Ovary (tissue), 9 donors: ENCODE results near the gene MAP1S. TPM values are rescaled to one million over a fixed set of nuclear protein-coding genes. Genes with fewer than 3 reads are reported as not detected.

Experiments
- DNase-seq, 5 donors: peaks; one replicate each; pipeline ENCODE4 v3.0.0-alpha.2; 2019 to 2020
- H3K27ac ChIP-seq, 2 donors: fragments of 200-600 bp; one replicate each; pipeline versions ENCODE4 v1.5.1 to v1.8.0; 2019 to 2022
- H3K27me3 ChIP-seq: fragments of 200-600 bp; one replicate; pipeline ENCODE4 v1.8.0; 2022
- H3K36me3 ChIP-seq: fragments of 200-600 bp; sonication (generic); one replicate; pipeline ENCODE4 v1.5.1; 2019
- H3K4me1 ChIP-seq: one replicate; pipeline ENCODE4 v1.8.1; 2013; ENCODE audit warnings: mild to moderate bottlenecking, moderate library complexity; ENCODE audit not compliant: insufficient read depth
- H3K4me3 ChIP-seq: fragments of 200-600 bp; sonication (generic); one replicate; pipeline ENCODE4 v1.5.1; 2017
- H3K9me3 ChIP-seq, 2 donors: fragments of 200-600 bp in 1 of 2; sonication (generic) in 1 of 2; one replicate each; pipeline versions ENCODE4 v1.5.1 to v1.8.1; 2013 to 2019; ENCODE audit warnings: mild to moderate bottlenecking in 1 of 2, moderate library complexity in 1 of 2
- EP300 ChIP-seq: sonication (generic); formaldehyde crosslinking; IDR thresholded peaks from one replicate; pipeline ENCODE4 v1.6.1; 2017; ENCODE audit warnings: antibody characterized with exemption
- POLR2A ChIP-seq: fragments of 450-650 bp; IDR thresholded peaks from one replicate; pipeline ENCODE4 v1.6.1; 2017; ENCODE audit warnings: antibody characterized with exemption, mild to moderate bottlenecking, moderate library complexity
- WGBS, 3 donors: extraction: QIAGEN DNeasy Blood & Tissue Kit in 1 of 3; methylation state at CpG; one replicate each; pipeline versions ENCODE4 v1.1.5 to v1.1.7; 2013 to 2017; 5-methylcytosine and 5-hydroxymethylcytosine counted together
- intact Hi-C, 4 donors: fragments of 100-400 bp; cut with DNase I; formaldehyde crosslinking; loops; one replicate each; pipeline versions ENCODE4 v1.11.0 to v1.15.1; 2022 to 2023
- polyA plus RNA-seq, 2 donors: library from polyadenylated mRNA; stranded (reverse); fragments of 200-250 nt in 1 of 2; fragments of 350-450 nt in 1 of 2; fragmentation: Illumina TruSeq in 1 of 2; extraction: RNeasy Lipid Tissue Mini Kit (QIAGEN cat#74804) in 1 of 2; gene quantifications; one replicate each; pipeline ENCODE4 v1.2.3, GENCODE V29; 2013 to 2014
- total RNA-seq, 7 donors: library from RNA; depleted of rRNA in 2 of 7; stranded (reverse); fragments of >200 nt in 2 of 7; fragmentation: NEBNext Ultra II Directional in 3 of 7; extraction: Animal tissue kit (Norgen Biotek cat#: 25700) in 3 of 7; gene quantifications; one replicate each; pipeline versions ENCODE4 v1.1.0 to v1.2.4, GENCODE V29; 2016 to 2023
- TF ChIP-seq, protein P1 (sequence below), 3 donors: fragments of 450-650 bp in 2 of 3; fragments of 200-600 bp in 1 of 3; IDR thresholded peaks; one replicate each; pipeline versions ENCODE4 v1.5.1 to v1.8.0; 2016 to 2022; ENCODE audit warnings: antibody characterized with exemption in 3 of 3, mild to moderate bottlenecking in 1 of 3
- donor health status: DM: no; HTN: no; CAD: no; lungs with moderate emphysema.
- donor health status: DM: no; HTN: no; CAD: no.
- donor health status: Bipolar disorder and iron deficiency.
- donor health status: DM: yes; HTN: yes; CAD: no.
- donor health status: DM: no; HTN: no; CAD: no.
- donor health status: DM: yes; HTN: yes; CAD: no.

MAP1S gene
- total and polyA plus RNA-seq, 9 donors, result 5.0 to 76.8 (median 58.8) TPM

GRCh38 chr19:17703824-17704463 lies 15.3 kb upstream of the MAP1S start:
- no peaks in the 10 kb centered on the region for H3K9me3 ChIP-seq
- no peak overlapping the region for H3K27ac ChIP-seq
- intact Hi-C loops, result no loop called here
- WGBS, 3 donors, result 48 to 52% (median 51%) methylated on average over 11 of the region's 11 CpGs
- TF ChIP-seq, protein P1, sequence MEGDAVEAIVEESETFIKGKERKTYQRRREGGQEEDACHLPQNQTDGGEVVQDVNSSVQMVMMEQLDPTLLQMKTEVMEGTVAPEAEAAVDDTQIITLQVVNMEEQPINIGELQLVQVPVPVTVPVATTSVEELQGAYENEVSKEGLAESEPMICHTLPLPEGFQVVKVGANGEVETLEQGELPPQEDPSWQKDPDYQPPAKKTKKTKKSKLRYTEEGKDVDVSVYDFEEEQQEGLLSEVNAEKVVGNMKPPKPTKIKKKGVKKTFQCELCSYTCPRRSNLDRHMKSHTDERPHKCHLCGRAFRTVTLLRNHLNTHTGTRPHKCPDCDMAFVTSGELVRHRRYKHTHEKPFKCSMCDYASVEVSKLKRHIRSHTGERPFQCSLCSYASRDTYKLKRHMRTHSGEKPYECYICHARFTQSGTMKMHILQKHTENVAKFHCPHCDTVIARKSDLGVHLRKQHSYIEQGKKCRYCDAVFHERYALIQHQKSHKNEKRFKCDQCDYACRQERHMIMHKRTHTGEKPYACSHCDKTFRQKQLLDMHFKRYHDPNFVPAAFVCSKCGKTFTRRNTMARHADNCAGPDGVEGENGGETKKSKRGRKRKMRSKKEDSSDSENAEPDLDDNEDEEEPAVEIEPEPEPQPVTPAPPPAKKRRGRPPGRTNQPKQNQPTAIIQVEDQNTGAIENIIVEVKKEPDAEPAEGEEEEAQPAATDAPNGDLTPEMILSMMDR (IDR thresholded peaks at IDR 0.05), result peak in 2 of 3 donors; percentile 29 to 42
- no peak for TF ChIP-seq EP300
- no peak for TF ChIP-seq POLR2A
- H3K36me3 ChIP-seq, result no peaks in the 10 kb centered on the region
- H3K27me3 ChIP-seq, result no peaks in the 10 kb centered on the region
- H3K4me3 ChIP-seq, result no peak overlapping the region
- DNase-seq, result no peak
- no peaks in the 10 kb centered on the region for H3K4me1 ChIP-seq

- Histone ChIP-seq H3K4me1 (no peaks in the 10 kb centered on the region), H3K4me3 (no peak overlapping the region), H3K27me3 (no peaks in the 10 kb centered on the region), H3K27ac (no peak overlapping the region), H3K9me3 (no peaks in the 10 kb centered on the region), H3K36me3 (no peaks in the 10 kb centered on the region)
- TF ChIP-seq, protein P1 (IDR thresholded peaks at IDR 0.05), result no peak
- TF ChIP-seq POLR2A (no peak), EP300 (no peak)
- intact Hi-C loops, result no loop called here
- no peak for DNase-seq
- WGBS, 3 donors, result 6 to 13% (median 7%) methylated on average over 17 of the region's 17 CpGs
These were observed 12.5 kb upstream of the MAP1S start for GRCh38 chr19:17706750-17707181.

- Histone ChIP-seq H3K9me3 (no peaks in the 10 kb centered on the region), H3K36me3 (no peaks in the 10 kb centered on the region), H3K4me3 (no peak overlapping the region), H3K27me3 (no peaks in the 10 kb centered on the region), H3K27ac (no peak overlapping the region), H3K4me1 (no peaks in the 10 kb centered on the region)
- no peak for TF ChIP-seq POLR2A
- no peak for TF ChIP-seq EP300
- TF ChIP-seq, protein P1 (IDR thresholded peaks at IDR 0.05), result no peak
- DNase-seq, result no peak
- intact Hi-C loops, result no loop called here
- WGBS, 3 donors, result 71 to 76% (median 72%) methylated on average over 6 of the region's 6 CpGs
These were observed 7.4 kb upstream of the MAP1S start for GRCh38 chr19:17711851-17712250.

GRCh38 chr19:17716309-17716929 lies 2.9 kb upstream of the MAP1S start:
- WGBS, 3 donors, result 49 to 57% (median 49%) methylated on average over 4 of the region's 4 CpGs
- DNase-seq, result no peak
- Histone ChIP-seq H3K4me1 (peaks cover 16% of the 10 kb centered on the region), H3K36me3 (no peaks in the 10 kb centered on the region), H3K27ac (no peak overlapping the region), H3K9me3 (no peaks in the 10 kb centered on the region), H3K4me3 (no peak overlapping the region), H3K27me3 (no peaks in the 10 kb centered on the region)
- intact Hi-C loops, result no loop called here
- TF ChIP-seq, protein P1 (IDR thresholded peaks at IDR 0.05), result no peak
- TF ChIP-seq POLR2A, result no peak
- TF ChIP-seq EP300, result no peak
